Activated B cell treated with CpG ODN at 0.5 μM for 24 hours (primary cell): ENCODE results near the gene MGST1. TPM values are rescaled to one million over a fixed set of nuclear protein-coding genes. Genes with fewer than 3 reads are reported as not detected.

Experiments
- ATAC-seq: fragments of 200-7000 bp; cut with Tn5 transposase; one replicate; pipeline ENCODE4 v1.10.0; 2021; ENCODE audit warnings: low read depth, mild to moderate bottlenecking, moderate library complexity
- CTCF ChIA-PET: fragments of 350-600 bp; sonication (Branson Sonifier 250); formaldehyde crosslinking; loops from one replicate; lab custom pipeline; 2021; ENCODE audit warnings: antibody characterized with exemption; lab: Charles Lee
- POLR2A ChIA-PET: fragments of 350-600 bp; sonication (Branson Sonifier 250); formaldehyde crosslinking; loops from one replicate; lab custom pipeline; 2021; ENCODE audit warnings: antibody characterized with exemption; lab: Charles Lee
- DNase-seq: peaks from one replicate; pipeline ENCODE4 v3.0.0; 2022
- H3K27ac Mint-ChIP-seq: one replicate; pipeline ENCODE4 v1.8.0; 2020; ENCODE audit warnings: mixed read lengths
- H3K27me3 Mint-ChIP-seq: one replicate; pipeline ENCODE4 v1.8.0; 2021; ENCODE audit warnings: mixed read lengths
- H3K36me3 Mint-ChIP-seq: one replicate; pipeline ENCODE4 v1.8.0; 2021; ENCODE audit warnings: low read depth, mixed read lengths
- H3K4me1 Mint-ChIP-seq: one replicate; pipeline ENCODE4 v1.8.0; 2021; ENCODE audit warnings: mixed read lengths
- H3K4me3 Mint-ChIP-seq: one replicate; pipeline ENCODE4 v1.8.0; 2020; ENCODE audit warnings: mild to moderate bottlenecking, mixed read lengths
- H3K9me3 Mint-ChIP-seq: one replicate; pipeline ENCODE4 v1.8.0; 2020; ENCODE audit warnings: mixed read lengths
- intact Hi-C: fragments of 100-400 bp; cut with micrococcal nuclease; formaldehyde crosslinking; loops from one replicate; pipeline ENCODE4 v1.15.1; 2024
- total RNA-seq: library from RNA; stranded (reverse); gene quantifications from 2 replicates; pipeline ENCODE4 v1.2.3, GENCODE V29; 2022
- TF ChIP-seq, protein P1 (sequence below): fragments of 200-600 bp; IDR thresholded peaks from one replicate; pipeline ENCODE4 v1.8.0; 2022; ENCODE audit warnings: antibody characterized with exemption, mild to moderate bottlenecking

The MGST1 gene
- total RNA-seq, 1 donor from 2014 or later, result not detected

- no peaks in the 10 kb centered on the region for H3K9me3 Mint-ChIP-seq
- ChIA-PET CTCF (no interaction called here), POLR2A (no interaction called here)
- H3K27ac Mint-ChIP-seq, result no peak overlapping the region
- no peak for DNase-seq
- H3K27me3 Mint-ChIP-seq, result peaks cover 11% of the 10 kb centered on the region
- peaks cover 2% of the 10 kb centered on the region for H3K4me1 Mint-ChIP-seq
- no peak overlapping the region for H3K4me3 Mint-ChIP-seq
- intact Hi-C loops, result no loop called here
- no peak for ATAC-seq
- H3K36me3 Mint-ChIP-seq, result no peaks in the 10 kb centered on the region
- TF ChIP-seq, protein P1, sequence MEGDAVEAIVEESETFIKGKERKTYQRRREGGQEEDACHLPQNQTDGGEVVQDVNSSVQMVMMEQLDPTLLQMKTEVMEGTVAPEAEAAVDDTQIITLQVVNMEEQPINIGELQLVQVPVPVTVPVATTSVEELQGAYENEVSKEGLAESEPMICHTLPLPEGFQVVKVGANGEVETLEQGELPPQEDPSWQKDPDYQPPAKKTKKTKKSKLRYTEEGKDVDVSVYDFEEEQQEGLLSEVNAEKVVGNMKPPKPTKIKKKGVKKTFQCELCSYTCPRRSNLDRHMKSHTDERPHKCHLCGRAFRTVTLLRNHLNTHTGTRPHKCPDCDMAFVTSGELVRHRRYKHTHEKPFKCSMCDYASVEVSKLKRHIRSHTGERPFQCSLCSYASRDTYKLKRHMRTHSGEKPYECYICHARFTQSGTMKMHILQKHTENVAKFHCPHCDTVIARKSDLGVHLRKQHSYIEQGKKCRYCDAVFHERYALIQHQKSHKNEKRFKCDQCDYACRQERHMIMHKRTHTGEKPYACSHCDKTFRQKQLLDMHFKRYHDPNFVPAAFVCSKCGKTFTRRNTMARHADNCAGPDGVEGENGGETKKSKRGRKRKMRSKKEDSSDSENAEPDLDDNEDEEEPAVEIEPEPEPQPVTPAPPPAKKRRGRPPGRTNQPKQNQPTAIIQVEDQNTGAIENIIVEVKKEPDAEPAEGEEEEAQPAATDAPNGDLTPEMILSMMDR, result no peak
Observed at GRCh38 chr12:16348435-16349130, 1.1 kb downstream of the MGST1 start.

GRCh38 chr12:16349131-16349460 is 1.7 kb downstream of the MGST1 start:
- no peak for ATAC-seq
- Mint-ChIP-seq H3K36me3 (no peaks in the 10 kb centered on the region), H3K4me3 (no peak overlapping the region), H3K27ac (no peak overlapping the region), H3K27me3 (peaks cover 11% of the 10 kb centered on the region), H3K4me1 (peaks cover 2% of the 10 kb centered on the region), H3K9me3 (no peaks in the 10 kb centered on the region)
- ChIA-PET POLR2A (no interaction called here), CTCF (no interaction called here)
- intact Hi-C loops, result no loop called here
- TF ChIP-seq, protein P1, result no peak
- no peak for DNase-seq

GRCh38 chr12:16350682-16351081 is 3.2 kb downstream of the MGST1 start:
- H3K4me1 Mint-ChIP-seq, result peaks cover 2% of the 10 kb centered on the region
- intact Hi-C loops, result no loop called here
- POLR2A ChIA-PET, result no interaction called here
- H3K4me3 Mint-ChIP-seq, result no peak overlapping the region
- no peak overlapping the region for H3K27ac Mint-ChIP-seq
- no peaks in the 10 kb centered on the region for H3K36me3 Mint-ChIP-seq
- TF ChIP-seq, protein P1, result no peak
- DNase-seq (no peak), ATAC-seq (no peak)
- H3K27me3 Mint-ChIP-seq, result peaks cover 11% of the 10 kb centered on the region
- CTCF ChIA-PET, result no interaction called here
- H3K9me3 Mint-ChIP-seq, result no peaks in the 10 kb centered on the region

DNA sequence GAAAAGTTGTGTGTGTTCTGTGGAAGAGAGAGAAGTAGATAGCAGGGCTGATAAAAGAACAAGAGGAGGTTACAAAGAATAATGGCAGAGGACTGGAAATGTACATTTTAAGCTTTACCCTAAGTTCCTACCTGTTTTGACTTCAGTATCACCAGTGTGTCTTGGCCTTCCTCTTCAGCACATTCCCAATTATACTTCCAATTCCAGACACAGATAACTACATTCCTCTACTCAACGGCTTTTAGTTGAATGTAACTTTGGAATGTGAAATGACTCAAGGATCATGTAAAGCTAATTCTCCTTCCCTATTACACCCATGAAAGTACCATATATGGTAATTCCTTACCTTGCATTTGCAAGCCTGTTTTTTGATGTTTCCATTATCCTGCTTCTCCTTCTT is 5.0 kb downstream of the MGST1 start:
- CTCF ChIA-PET, result no interaction called here
- POLR2A ChIA-PET, result no interaction called here
- Mint-ChIP-seq H3K27ac (no peak overlapping the region), H3K4me1 (no peaks in the 10 kb centered on the region), H3K27me3 (peaks cover 5% of the 10 kb centered on the region), H3K4me3 (no peak overlapping the region), H3K9me3 (no peaks in the 10 kb centered on the region), H3K36me3 (no peaks in the 10 kb centered on the region)
- intact Hi-C loops, result no loop called here
- ATAC-seq (no peak), DNase-seq (no peak)
- TF ChIP-seq, protein P1, result no peak

DNA sequence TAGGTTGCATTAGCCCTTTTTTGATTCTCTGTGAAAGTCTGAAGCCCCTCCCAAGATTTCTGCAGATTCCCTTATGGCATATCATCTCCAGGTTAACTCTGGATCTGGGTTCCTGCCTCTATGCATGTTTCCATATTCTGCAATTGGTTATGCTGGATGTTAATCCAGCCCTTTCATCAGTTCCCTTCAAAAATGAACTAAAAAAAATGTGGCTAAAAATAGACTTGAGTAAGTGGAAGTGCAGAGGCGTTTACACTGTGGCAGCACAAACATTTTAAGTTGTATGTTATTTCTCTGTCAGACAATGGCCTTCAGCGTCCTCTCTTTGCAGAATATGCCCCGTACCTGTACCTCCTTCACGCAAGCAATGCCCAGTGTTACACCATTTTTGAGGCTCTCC is 11.4 kb downstream of the MGST1 start:
- Mint-ChIP-seq H3K27ac (no peak overlapping the region), H3K36me3 (no peaks in the 10 kb centered on the region), H3K9me3 (no peaks in the 10 kb centered on the region), H3K4me3 (no peak overlapping the region), H3K4me1 (no peaks in the 10 kb centered on the region), H3K27me3 (no peaks in the 10 kb centered on the region)
- ChIA-PET POLR2A (no interaction called here), CTCF (no interaction called here)
- DNase-seq, result no peak
- ATAC-seq, result no peak
- intact Hi-C loops, result no loop called here
- TF ChIP-seq, protein P1, result no peak
